Esophagus squamous epithelium (tissue), 4 donors: Measurements from ENCODE around the gene SLC43A2.

ENCODE experiments used
- POLR2A ChIP-seq, 4 donors: fragments of 450-650 bp; IDR thresholded peaks; one replicate each; pipeline ENCODE4 v1.6.1; 2017; ENCODE audit warnings: antibody characterized with exemption in 4 of 4, mild to moderate bottlenecking in 4 of 4, moderate library complexity in 3 of 4
- TF ChIP-seq, protein P1 (sequence below), 6 experiments: fragments of 450-650 bp in 4 of 6; fragments of 200-600 bp in 2 of 6; sonication (generic) in 2 of 6; IDR thresholded peaks; one replicate each; pipeline ENCODE4 v1.5.1; 2016 to 2019; ENCODE audit warnings: antibody characterized with exemption in 6 of 6, mild to moderate bottlenecking in 4 of 6, moderate library complexity in 4 of 6

DNA sequence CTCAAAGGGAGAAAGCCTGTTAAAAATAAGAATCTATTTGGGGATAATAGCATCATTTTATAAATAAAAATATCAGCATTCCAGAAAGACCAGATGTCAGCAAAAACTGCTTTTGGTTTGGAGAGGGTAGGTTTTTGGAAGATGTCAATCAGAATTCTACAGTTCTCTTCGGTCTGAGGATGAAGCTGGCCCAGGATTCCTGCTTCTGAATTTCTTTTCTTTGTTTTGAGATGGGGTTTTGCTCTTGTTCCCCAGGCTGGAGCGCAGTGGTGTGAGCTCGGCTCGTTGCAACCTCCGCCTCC, 35.1 kb downstream of the SLC43A2 start:
- TF ChIP-seq, protein P1, sequence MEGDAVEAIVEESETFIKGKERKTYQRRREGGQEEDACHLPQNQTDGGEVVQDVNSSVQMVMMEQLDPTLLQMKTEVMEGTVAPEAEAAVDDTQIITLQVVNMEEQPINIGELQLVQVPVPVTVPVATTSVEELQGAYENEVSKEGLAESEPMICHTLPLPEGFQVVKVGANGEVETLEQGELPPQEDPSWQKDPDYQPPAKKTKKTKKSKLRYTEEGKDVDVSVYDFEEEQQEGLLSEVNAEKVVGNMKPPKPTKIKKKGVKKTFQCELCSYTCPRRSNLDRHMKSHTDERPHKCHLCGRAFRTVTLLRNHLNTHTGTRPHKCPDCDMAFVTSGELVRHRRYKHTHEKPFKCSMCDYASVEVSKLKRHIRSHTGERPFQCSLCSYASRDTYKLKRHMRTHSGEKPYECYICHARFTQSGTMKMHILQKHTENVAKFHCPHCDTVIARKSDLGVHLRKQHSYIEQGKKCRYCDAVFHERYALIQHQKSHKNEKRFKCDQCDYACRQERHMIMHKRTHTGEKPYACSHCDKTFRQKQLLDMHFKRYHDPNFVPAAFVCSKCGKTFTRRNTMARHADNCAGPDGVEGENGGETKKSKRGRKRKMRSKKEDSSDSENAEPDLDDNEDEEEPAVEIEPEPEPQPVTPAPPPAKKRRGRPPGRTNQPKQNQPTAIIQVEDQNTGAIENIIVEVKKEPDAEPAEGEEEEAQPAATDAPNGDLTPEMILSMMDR (IDR thresholded peaks at IDR 0.05), result no peak
- no peak for TF ChIP-seq POLR2A (IDR thresholded peaks at IDR 0.05)
